ENCODE results near the gene PIGH.
"Not testable (repeated sequence)": the region's sequence is repeated elsewhere in the genome, so short reads cannot be mapped to it uniquely, and the experiment has no call there.

The PIGH gene

GRCh38 chr14:67610491-67610890, 10.4 kb upstream of the PIGH start:
- Histone ChIP-seq H4K20me1 (no peaks in the 10 kb centered on the region), H3K27ac (no peak overlapping the region), H3K36me3 (no peaks in the 10 kb centered on the region), H3K9me3 (no peaks in the 10 kb centered on the region), H3K27me3 (no peaks in the 10 kb centered on the region), H3K4me1 (no peaks in the 10 kb centered on the region), H3K9ac (no peak overlapping the region), H3K4me3 (no peak overlapping the region), H3K4me2 (no peak overlapping the region)
- no peak for TF ChIP-seq Cebpa-rat (IDR thresholded peaks at IDR 0.05)

GRCh38 chr14:67609642-67610310, 9.7 kb upstream of the PIGH start:
- no peaks in the 10 kb centered on the region for H3K9me3 ChIP-seq
- no peak overlapping the region for H3K4me3 ChIP-seq
- H3K27ac ChIP-seq, result no peak overlapping the region
- no peaks in the 10 kb centered on the region for H4K20me1 ChIP-seq
- H3K36me3 ChIP-seq, result no peaks in the 10 kb centered on the region
- no peaks in the 10 kb centered on the region for H3K27me3 ChIP-seq
- H3K4me1 ChIP-seq, result no peaks in the 10 kb centered on the region
- no peak overlapping the region for H3K4me2 ChIP-seq
- no peak for TF ChIP-seq Cebpa-rat (IDR thresholded peaks at IDR 0.05)
- H3K9ac ChIP-seq, result no peak overlapping the region

DNA sequence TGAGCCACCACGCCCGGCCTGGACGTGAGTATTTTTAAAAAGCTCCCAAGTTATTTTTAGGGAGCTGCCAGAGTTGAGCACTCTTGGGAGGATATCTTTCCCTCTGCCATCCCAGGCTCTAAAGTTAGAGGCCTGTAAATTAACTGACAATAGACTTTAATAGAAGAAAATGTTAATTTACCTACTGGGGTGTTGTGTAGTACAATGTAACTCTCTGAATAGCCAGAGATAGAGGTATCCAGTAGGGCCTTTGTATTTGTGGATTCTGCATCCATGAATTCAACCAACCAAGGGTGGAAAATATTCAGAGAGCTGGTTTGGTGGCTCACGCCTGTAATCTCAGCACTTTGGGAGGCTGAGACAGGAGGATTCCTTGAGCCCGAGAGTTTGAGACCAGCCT, 7.6 kb upstream of the PIGH start:
- H3K27ac ChIP-seq, result no peak overlapping the region
- H3K9ac ChIP-seq, result no peak overlapping the region
- no peak overlapping the region for H3K4me2 ChIP-seq
- H3K4me3 ChIP-seq, result no peak overlapping the region
- H4K20me1 ChIP-seq, result no peaks in the 10 kb centered on the region
- no peaks in the 10 kb centered on the region for H3K9me3 ChIP-seq
- no peaks in the 10 kb centered on the region for H3K27me3 ChIP-seq
- peaks cover 9% of the 10 kb centered on the region for H3K4me1 ChIP-seq
- no peak for TF ChIP-seq Cebpa-rat (IDR thresholded peaks at IDR 0.05)
- no peaks in the 10 kb centered on the region for H3K36me3 ChIP-seq

DNA sequence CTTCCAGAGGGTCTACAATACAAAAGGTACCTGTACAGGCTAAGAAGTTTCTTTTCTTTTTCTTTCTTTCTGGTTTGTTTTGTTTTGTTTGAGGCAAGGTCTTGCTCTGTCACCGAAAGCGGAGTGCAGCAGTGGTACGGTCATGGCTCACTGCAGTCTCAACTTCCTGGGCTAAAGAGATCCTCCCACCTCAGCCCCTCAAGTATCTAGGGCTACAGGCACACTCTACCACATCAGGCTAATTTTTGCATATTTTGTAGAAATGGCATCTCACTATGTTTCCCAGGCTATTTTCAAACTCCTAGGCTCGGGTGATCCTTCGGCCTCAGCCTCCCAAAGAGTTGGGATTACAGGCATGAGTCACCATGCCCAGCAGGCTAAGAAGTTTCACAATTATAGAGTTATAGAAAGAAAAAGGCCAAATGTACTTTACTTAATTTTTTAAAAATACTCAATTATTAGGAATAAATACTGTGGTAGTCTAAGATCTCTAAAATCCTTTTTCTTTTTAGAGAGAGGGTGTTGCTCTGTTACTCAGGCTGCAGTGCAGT, 3.0 kb upstream of the PIGH start:
- Histone ChIP-seq H3K9me3 (peaks cover 29% of the 10 kb centered on the region), H3K9ac (no peak overlapping the region), H3K36me3 (no peaks in the 10 kb centered on the region), H3K4me1 (peaks cover 18% of the 10 kb centered on the region), H4K20me1 (no peaks in the 10 kb centered on the region), H3K27me3 (peaks cover 17% of the 10 kb centered on the region; the same call in 1 of the 2 replicates), H3K4me2 (peak overlapping the region; percentile 14; the same call in 1 of the 2 replicates), H3K27ac (no peak overlapping the region; the same call in 1 of the 2 replicates), H3K4me3 (no peak overlapping the region)
- TF ChIP-seq Cebpa-rat (IDR thresholded peaks at IDR 0.05), result no peak

DNA sequence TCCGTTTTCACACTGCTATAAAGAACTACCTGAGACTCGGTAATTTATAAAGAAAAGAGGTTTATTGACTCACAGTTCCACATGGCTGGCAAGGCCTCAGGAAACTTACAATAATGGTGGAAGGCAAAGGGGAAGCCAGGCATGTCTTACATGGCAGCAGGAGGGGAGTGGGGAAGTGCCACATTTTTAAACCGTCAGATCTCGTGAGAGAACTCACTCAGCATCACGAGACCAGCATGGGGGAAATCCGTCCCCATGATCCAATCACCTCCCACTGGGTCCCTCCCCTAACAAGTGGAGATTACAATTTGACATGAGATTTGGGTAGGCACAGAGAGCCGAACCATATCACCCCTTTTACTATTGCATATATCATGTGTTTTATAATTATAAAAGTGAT, 2.0 kb upstream of the PIGH start:
- no peak overlapping the region for H3K4me3 ChIP-seq
- peaks cover 18% of the 10 kb centered on the region for H3K4me1 ChIP-seq
- H3K4me2 ChIP-seq, result no peak overlapping the region
- H3K9me3 ChIP-seq, result peaks cover 29% of the 10 kb centered on the region
- TF ChIP-seq Cebpa-rat (IDR thresholded peaks at IDR 0.05), result no peak
- no peaks in the 10 kb centered on the region for H4K20me1 ChIP-seq
- H3K27me3 ChIP-seq, result peaks cover 17% of the 10 kb centered on the region; the same call in 1 of the 2 replicates
- H3K36me3 ChIP-seq, result no peaks in the 10 kb centered on the region
- H3K27ac ChIP-seq, result no peak overlapping the region
- no peak overlapping the region for H3K9ac ChIP-seq

DNA sequence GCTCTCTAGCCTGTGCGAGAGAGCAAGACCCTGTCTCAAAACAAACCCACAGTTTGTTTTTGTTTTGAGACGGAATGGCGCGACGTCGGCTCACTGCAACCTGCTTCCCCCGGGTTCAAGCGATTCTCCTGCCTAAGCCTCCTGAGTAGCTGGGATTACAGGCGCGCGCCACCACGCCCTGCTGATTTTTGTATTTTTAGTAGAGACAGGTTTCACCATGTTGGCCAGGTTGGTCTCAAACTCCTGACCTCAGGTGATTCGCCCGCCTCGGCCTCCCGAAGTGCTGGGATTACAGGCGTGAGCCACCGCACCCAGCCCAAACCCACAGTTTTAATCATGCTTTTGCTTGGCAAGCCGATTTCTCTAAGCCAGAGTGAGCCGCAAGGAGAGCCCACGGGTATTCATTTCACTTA, 500 bp upstream of the PIGH start:
- peak overlapping the region; percentile 59; the same call in 1 of the 2 replicates for H3K4me2 ChIP-seq
- not testable (repeated sequence) for H4K20me1 ChIP-seq, H3K9ac ChIP-seq, H3K27ac ChIP-seq, H3K36me3 ChIP-seq
- H3K4me3 ChIP-seq, result peak overlapping the region; percentile 73
- H3K4me1 ChIP-seq, result peaks cover 18% of the 10 kb centered on the region
- H3K27me3 ChIP-seq, result peaks cover 17% of the 10 kb centered on the region; the same call in 1 of the 2 replicates
- peaks cover 29% of the 10 kb centered on the region for H3K9me3 ChIP-seq

DNA sequence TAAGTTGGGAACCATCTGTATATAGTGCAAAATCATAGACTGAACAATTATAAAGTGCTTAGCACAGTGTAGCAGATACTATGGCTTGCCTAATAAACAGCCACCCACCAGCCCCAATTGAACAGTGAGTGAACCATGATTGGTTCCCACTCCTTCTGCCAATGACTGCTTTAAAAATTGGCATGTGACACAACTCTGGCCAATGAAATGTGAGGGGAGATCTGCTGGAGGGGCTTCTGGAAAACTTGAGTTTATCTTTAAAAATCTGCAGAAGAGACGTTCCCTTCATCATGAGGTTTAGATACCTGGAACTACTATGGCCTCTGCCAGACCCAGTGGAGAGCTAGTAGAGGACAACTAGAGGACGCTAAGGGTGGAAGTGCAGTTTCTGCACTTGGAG, 4.7 kb downstream of the PIGH start:
- H3K27me3 ChIP-seq, result peaks cover 14% of the 10 kb centered on the region; the same call in 1 of the 2 replicates
- H3K9me3 ChIP-seq, result peaks cover 8% of the 10 kb centered on the region
- H4K20me1 ChIP-seq, result no peaks in the 10 kb centered on the region
- 0 out of 2 replicates have a peak, but pooled peaks cover 6% of the 10 kb centered on the region for H3K4me1 ChIP-seq
- H3K36me3 ChIP-seq, result peaks cover 8% of the 10 kb centered on the region; the same call in 1 of the 2 replicates
- no peak overlapping the region for H3K27ac ChIP-seq
- TF ChIP-seq Cebpa-rat (IDR thresholded peaks at IDR 0.05), result no peak
- H3K9ac ChIP-seq, result no peak overlapping the region
- no peak overlapping the region for H3K4me3 ChIP-seq
- H3K4me2 ChIP-seq, result no peak overlapping the region

GRCh38 chr14:67593650-67594049, 6.4 kb downstream of the PIGH start:
- not testable (repeated sequence) for H3K9me3 ChIP-seq, H3K9ac ChIP-seq, H3K4me2 ChIP-seq, H3K4me3 ChIP-seq, H3K27ac ChIP-seq, H3K27me3 ChIP-seq, H3K4me1 ChIP-seq, H4K20me1 ChIP-seq
- peaks cover 13% of the 10 kb centered on the region for H3K36me3 ChIP-seq

GRCh38 chr14:67589204-67589770, 10.8 kb downstream of the PIGH start:
- TF ChIP-seq Cebpa-rat (IDR thresholded peaks at IDR 0.05), result no peak
- H3K36me3 ChIP-seq, result peaks cover 13% of the 10 kb centered on the region

GRCh38 chr14:67586369-67586768, 13.7 kb downstream of the PIGH start:
- no peaks in the 10 kb centered on the region for H4K20me1 ChIP-seq
- H3K36me3 ChIP-seq, result peaks cover 5% of the 10 kb centered on the region; the same call in 1 of the 2 replicates
- no peak overlapping the region for H3K27ac ChIP-seq
- no peak for TF ChIP-seq Cebpa-rat (IDR thresholded peaks at IDR 0.05)
- H3K9ac ChIP-seq, result no peak overlapping the region
- H3K4me3 ChIP-seq, result no peak overlapping the region
- no peaks in the 10 kb centered on the region for H3K4me1 ChIP-seq
- no peaks in the 10 kb centered on the region for H3K9me3 ChIP-seq
- no peaks in the 10 kb centered on the region for H3K27me3 ChIP-seq
- no peak overlapping the region for H3K4me2 ChIP-seq

More at GRCh38 chr14:67589204-67589770, 10.8 kb downstream of the PIGH start:
- Histone ChIP-seq H3K27ac (no peak overlapping the region), H3K4me3 (no peak overlapping the region), H3K4me1 (no peaks in the 10 kb centered on the region), H4K20me1 (no peaks in the 10 kb centered on the region), H3K27me3 (no peaks in the 10 kb centered on the region), H3K4me2 (no peak overlapping the region), H3K9ac (no peak overlapping the region), H3K9me3 (no peaks in the 10 kb centered on the region)
